ENCODE measurements around the gene ANKRD49. TPM values are rescaled to one million over a fixed set of nuclear protein-coding genes. Genes with fewer than 3 reads are reported as not detected.

ANKRD49 gene
- total RNA-seq, 4 donors from 2014 or later: 12.5 to 22.8 (median 16.9) TPM

DNA sequence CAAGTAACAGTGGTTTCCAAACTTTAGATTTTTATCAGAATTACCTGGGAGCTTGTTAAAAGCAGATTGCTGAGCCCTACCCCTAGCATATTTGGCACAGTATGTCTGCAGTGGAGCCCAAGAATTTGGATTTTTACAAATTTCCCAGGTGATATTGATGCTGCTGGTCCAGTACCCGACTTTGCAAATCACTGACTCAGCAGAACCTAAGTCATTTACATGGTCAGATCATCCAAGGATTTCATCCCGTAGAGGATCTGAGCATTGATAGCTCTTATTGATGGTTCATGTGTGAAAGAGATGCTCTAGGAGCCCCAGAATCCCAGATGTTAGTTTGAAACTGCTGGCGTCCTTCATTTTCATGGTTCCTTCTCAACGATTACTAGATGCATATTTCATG lies 24.5 kb downstream of the ANKRD49 start:
- H3K4me3 ChIP-seq: no peak overlapping the region
- peaks cover 5% of the 10 kb centered on the region for H3K27me3 ChIP-seq
- H3K27ac ChIP-seq: no peak overlapping the region
- H3K4me1 ChIP-seq: no peaks in the 10 kb centered on the region
- 57 to 72% methylated on average over 4 of the region's 4 CpGs for WGBS, 2 donors (ENCODE audit: low coverage in 1 of 2)
- ATAC-seq: no peak
- H3K36me3 ChIP-seq: no peaks in the 10 kb centered on the region
- TF ChIP-seq, protein P1, sequence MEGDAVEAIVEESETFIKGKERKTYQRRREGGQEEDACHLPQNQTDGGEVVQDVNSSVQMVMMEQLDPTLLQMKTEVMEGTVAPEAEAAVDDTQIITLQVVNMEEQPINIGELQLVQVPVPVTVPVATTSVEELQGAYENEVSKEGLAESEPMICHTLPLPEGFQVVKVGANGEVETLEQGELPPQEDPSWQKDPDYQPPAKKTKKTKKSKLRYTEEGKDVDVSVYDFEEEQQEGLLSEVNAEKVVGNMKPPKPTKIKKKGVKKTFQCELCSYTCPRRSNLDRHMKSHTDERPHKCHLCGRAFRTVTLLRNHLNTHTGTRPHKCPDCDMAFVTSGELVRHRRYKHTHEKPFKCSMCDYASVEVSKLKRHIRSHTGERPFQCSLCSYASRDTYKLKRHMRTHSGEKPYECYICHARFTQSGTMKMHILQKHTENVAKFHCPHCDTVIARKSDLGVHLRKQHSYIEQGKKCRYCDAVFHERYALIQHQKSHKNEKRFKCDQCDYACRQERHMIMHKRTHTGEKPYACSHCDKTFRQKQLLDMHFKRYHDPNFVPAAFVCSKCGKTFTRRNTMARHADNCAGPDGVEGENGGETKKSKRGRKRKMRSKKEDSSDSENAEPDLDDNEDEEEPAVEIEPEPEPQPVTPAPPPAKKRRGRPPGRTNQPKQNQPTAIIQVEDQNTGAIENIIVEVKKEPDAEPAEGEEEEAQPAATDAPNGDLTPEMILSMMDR (IDR thresholded peaks at IDR 0.05): no peak
- TF ChIP-seq POLR2A (IDR thresholded peaks at IDR 0.05) (no peak), POLR2AphosphoS5 (IDR thresholded peaks at IDR 0.05) (no peak), EP300 (IDR thresholded peaks at IDR 0.05) (no peak)
- H3K9me3 ChIP-seq: no peaks in the 10 kb centered on the region

DNA sequence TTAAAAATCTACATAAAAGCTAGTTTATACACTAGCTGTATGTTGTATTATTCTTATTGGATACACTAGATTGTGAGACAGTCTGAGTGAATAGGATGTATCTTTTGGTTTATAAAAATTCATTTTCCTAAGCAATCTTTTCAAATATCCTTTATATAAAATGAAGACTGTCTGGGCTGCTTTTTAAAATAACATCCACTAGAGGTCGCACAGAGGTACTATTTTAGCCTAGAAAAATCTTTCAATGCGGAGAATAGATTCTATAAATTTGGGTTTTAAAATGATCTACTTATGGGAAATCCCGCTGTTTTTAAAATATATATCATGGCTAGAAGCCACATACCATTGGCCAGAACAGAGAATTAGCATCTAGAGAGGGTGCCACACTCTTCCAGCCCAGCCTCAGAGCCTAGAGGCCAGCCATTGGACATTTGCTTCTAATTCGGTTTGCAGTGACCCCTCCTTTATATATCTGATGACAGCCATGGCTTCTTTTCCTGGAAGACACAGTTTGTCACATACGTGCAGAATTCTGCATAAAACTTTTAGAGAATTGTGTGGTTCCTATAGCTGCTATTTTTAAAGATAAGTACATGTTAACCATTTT lies 25.8 kb downstream of the ANKRD49 start:
- Histone ChIP-seq H3K4me3 (no peak overlapping the region), H3K27ac (no peak overlapping the region), H3K4me1 (no peaks in the 10 kb centered on the region), H3K36me3 (no peaks in the 10 kb centered on the region), H3K27me3 (peaks cover 5% of the 10 kb centered on the region), H3K9me3 (no peaks in the 10 kb centered on the region)
- WGBS, 2 donors (ENCODE audit: low coverage in 1 of 2): 6 to 20% methylated on average over 5 of the region's 5 CpGs
- TF ChIP-seq POLR2A (IDR thresholded peaks at IDR 0.05) (no peak), POLR2AphosphoS5 (IDR thresholded peaks at IDR 0.05) (no peak)
- TF ChIP-seq, protein P1 (IDR thresholded peaks at IDR 0.05): peak; percentile 64 to 72 (median 67)
- no peak for ATAC-seq

DNA sequence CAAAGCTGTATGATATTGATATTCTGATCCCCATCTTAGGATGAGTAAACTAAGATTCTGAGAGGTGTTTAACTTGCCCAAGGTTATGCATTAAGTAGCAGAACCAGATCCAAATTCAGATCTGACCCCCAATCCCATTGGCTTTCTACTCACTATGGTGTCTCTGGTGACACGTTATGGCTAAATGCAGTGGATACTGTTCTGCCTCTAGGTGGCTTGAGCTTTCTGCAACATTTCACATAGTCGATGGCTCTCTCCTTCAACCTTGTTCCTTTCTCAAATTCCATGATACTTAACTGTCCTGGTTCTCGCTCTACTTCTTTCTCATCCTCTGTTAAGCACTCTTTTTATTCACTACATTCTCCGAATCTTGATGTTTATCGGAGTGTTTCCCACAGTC lies 27.9 kb downstream of the ANKRD49 start:
- no peaks in the 10 kb centered on the region for H3K36me3 ChIP-seq
- TF ChIP-seq, protein P1 (IDR thresholded peaks at IDR 0.05): peak in 3 of 4 experiments; percentile 22 to 34 (median 23)
- TF ChIP-seq POLR2AphosphoS5 (IDR thresholded peaks at IDR 0.05): no peak
- no peak overlapping the region for H3K4me3 ChIP-seq
- ATAC-seq: no peak
- no peak overlapping the region for H3K27ac ChIP-seq
- no peaks in the 10 kb centered on the region for H3K27me3 ChIP-seq
- H3K9me3 ChIP-seq: no peaks in the 10 kb centered on the region
- H3K4me1 ChIP-seq: peaks cover 0 to 5% (median 0%) of the 10 kb centered on the region in 3 donors
- 63 to 67% methylated on average over 3 to 4 of the region's 5 CpGs for WGBS, 2 donors (ENCODE audit: low coverage in 1 of 2)

DNA sequence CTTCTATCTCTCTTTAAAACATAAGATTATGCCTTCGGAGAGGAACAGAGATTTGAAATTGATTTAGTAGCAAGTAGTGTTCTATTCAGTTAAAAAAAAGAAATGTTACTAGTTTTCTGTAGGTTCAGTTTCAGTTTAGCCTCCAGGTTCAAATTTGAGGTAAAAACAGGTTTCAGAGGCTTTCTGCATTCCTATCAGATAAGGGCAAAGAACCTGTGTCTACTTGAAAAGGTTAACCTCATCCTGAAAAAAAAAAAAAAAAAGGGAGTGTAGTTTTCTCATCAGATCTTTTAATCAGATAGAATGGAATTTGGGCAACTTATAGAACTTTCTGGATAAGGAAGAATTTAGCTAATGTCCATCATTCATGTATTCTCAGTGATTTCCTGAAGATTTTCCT lies 30.6 kb downstream of the ANKRD49 start:
- H3K27ac ChIP-seq: no peak overlapping the region
- H3K4me1 ChIP-seq: peaks cover 0 to 5% (median 0%) of the 10 kb centered on the region in 3 donors
- no peak overlapping the region for H3K4me3 ChIP-seq
- WGBS, 2 donors (ENCODE audit: low coverage in 1 of 2): 79% methylated on average over 1 of the region's 1 CpG; no CpG with 5 or more reads in 1 of the 2 donors
- H3K9me3 ChIP-seq: no peaks in the 10 kb centered on the region
- H3K36me3 ChIP-seq: no peaks in the 10 kb centered on the region
- TF ChIP-seq, protein P1 (IDR thresholded peaks at IDR 0.05): no peak
- TF ChIP-seq POLR2AphosphoS5 (IDR thresholded peaks at IDR 0.05) (no peak), POLR2A (IDR thresholded peaks at IDR 0.05) (no peak), EP300 (IDR thresholded peaks at IDR 0.05) (no peak)
- no peaks in the 10 kb centered on the region for H3K27me3 ChIP-seq
- no peak for ATAC-seq

DNA sequence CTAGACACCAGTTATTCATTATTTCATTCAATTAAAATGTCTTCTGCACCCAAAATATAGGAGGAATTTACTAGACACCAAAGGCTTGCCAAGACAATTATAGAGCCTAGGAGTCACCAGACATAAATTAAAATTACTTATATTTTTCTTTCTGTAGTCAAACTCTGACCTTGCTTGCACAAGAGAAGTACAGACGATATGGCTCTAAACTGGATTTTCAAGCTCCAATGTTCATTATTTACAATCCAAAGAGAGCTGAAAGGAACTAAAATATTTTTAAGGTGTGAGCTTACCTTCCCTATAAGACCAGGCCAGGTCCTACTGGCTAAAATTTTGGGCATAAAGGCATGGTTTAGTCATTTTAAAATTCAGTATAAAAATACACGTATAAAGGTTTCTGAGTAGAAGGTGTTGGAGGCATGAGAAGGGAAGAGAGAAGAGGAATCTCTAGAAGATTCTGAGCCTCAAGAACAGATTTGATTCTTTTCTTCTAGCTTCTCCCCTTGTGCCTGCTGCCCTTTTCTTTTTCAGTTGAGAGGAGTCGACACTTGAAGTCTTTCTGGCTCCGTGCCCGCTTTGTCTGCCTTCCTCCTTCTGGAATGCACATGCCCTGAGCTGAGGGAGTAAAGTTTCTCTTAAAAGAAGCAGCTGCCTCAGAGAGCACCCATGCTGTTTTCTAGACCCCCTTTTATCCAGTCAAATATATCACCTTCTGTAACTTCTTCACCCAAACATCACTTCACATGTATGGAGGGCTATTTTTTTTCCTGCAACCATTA lies 32.0 kb downstream of the ANKRD49 start:
- TF ChIP-seq POLR2AphosphoS5 (IDR thresholded peaks at IDR 0.05) (no peak), EP300 (IDR thresholded peaks at IDR 0.05) (no peak), POLR2A (IDR thresholded peaks at IDR 0.05) (no peak)
- TF ChIP-seq, protein P1 (IDR thresholded peaks at IDR 0.05): no peak
- Histone ChIP-seq H3K27me3 (no peaks in the 10 kb centered on the region), H3K27ac (no peak overlapping the region), H3K4me3 (no peak overlapping the region), H3K9me3 (no peaks in the 10 kb centered on the region), H3K4me1 (peaks cover 0 to 5% (median 0%) of the 10 kb centered on the region in 3 donors), H3K36me3 (no peaks in the 10 kb centered on the region)
- 31 to 40% methylated on average over 5 of the region's 5 CpGs for WGBS, 2 donors (ENCODE audit: low coverage in 1 of 2)
- ATAC-seq: no peak

Data from gastroesophageal sphincter (tissue), 4 donors.